GDM1 (cell line): ENCODE measurements around the gene F8.
"Not testable (repeated sequence)": the region's sequence is repeated elsewhere in the genome, so short reads cannot be mapped to it uniquely, and the experiment has no call there.

Source experiments
- DNase-seq: peaks from one replicate; lab custom pipeline; 2025; lab: John Stamatoyannopoulos, UW

Gene F8

GRCh38 chrX:154873329-154873728 is 149.2 kb downstream of the F8 start:
- DNase-seq = no peak

- DNase-seq = not testable (repeated sequence)
Measured at GRCh38 chrX:154868522-154868921, 154.0 kb downstream of the F8 start.

GRCh38 chrX:154855256-154855655 is 167.3 kb downstream of the F8 start:
- no peak for DNase-seq

- no peak for DNase-seq
Measured at GRCh38 chrX:154850957-154851611, 171.4 kb downstream of the F8 start.

- DNase-seq = peak; percentile 39
Measured at GRCh38 chrX:154840856-154841255, 181.7 kb downstream of the F8 start.

GRCh38 chrX:154836163-154836562 is 186.4 kb downstream of the F8 start:
- DNase-seq = no peak

GRCh38 chrX:154834562-154834961 is 188.0 kb downstream of the F8 start, which contains the start of gene SMIM9:
Gene SMIM9 (minus strand): TSS chrX:154834662. CDS start chrX:154830856, 3,806 bp downstream.
- no peak for DNase-seq

- DNase-seq = no peak
Measured at GRCh38 chrX:154833746-154834274, 188.7 kb downstream of the F8 start.

GRCh38 chrX:154829926-154830442 is 192.5 kb downstream of the F8 start:
- no peak for DNase-seq

- DNase-seq = no peak
Measured at GRCh38 chrX:154829134-154829533, 193.4 kb downstream of the F8 start.

- no peak for DNase-seq
Measured at GRCh38 chrX:154828016-154828408, 194.5 kb downstream of the F8 start.

GRCh38 chrX:154827194-154828015 is 195.1 kb downstream of the F8 start:
- DNase-seq = no peak

- not testable (repeated sequence) for DNase-seq
Measured at GRCh38 chrX:154825586-154825985, 196.9 kb downstream of the F8 start.

GRCh38 chrX:154824638-154825037 is 197.9 kb downstream of the F8 start:
- no peak for DNase-seq

- no peak for DNase-seq
Measured at GRCh38 chrX:154822029-154822428, 200.5 kb downstream of the F8 start.

GRCh38 chrX:154821523-154821922 is 201.0 kb downstream of the F8 start:
- DNase-seq = no peak

- no peak for DNase-seq
Measured at GRCh38 chrX:154819771-154820341, 202.7 kb downstream of the F8 start.

- DNase-seq = no peak
Measured at GRCh38 chrX:154818916-154819770, 203.4 kb downstream of the F8 start.

GRCh38 chrX:154817048-154817618 is 205.4 kb downstream of the F8 start:
- not testable (repeated sequence) for DNase-seq

- not testable (repeated sequence) for DNase-seq
Measured at GRCh38 chrX:154816326-154816898, 206.1 kb downstream of the F8 start.
